ENCODE results near the gene ICOS. TPM values are rescaled to one million over a fixed set of nuclear protein-coding genes. Genes with fewer than 3 reads are reported as not detected.

The ICOS gene
- total RNA-seq, 1 donor from 2014 or later = not detected

DNA sequence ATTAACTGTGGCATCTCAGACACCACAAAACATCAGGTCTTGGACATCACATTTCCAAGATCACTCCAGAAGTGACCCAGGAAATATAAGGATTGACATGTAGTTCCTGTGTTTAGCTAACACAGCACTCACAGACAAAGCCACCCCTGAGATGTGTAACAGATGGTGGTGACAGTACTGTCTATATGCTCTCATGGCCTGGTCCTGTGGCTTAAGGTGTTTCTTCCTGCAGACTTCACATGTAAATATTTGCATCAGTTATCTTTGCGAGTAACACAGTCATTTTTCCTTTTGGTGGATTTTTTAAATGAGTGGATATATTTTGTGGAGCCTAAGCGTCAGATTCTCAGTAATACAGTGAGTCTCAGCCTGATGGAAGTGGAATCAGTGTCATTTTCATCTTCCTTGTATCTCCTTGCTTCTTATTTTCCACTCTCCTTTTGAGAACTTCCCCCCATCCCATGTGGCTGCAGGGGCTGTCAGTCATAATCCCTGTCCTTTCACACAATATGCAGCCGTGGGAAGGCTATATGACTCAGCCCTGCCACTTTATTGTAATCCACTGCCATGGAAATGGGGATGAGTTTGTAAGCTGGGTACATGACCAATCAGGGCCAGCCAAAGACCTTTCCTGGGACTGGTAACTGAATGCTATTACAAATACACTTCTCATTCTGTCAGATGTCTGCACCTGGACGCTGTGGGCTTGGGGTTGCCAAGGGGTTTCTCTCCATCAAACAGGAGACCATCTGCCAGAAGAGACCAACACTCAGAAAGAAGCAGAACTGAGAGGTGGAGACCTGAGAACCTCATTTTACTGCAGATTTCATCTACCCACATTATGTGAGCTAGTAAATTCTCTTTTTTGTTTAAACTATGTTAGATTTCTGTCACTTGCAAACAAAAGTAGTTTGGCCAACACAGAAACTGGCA, 74.3 kb downstream of the ICOS start:
- DNase-seq (ENCODE audit: low spot score) = no peak
- H3K4me1 Mint-ChIP-seq (ENCODE audit: unreplicated experiment) = no peaks in the 10 kb centered on the region
- no peak overlapping the region for H3K4me3 Mint-ChIP-seq (ENCODE audit: unreplicated experiment)
- no peaks in the 10 kb centered on the region for H3K9me3 Mint-ChIP-seq (ENCODE audit: unreplicated experiment)
- H3K27me3 Mint-ChIP-seq (ENCODE audit: unreplicated experiment) = no peaks in the 10 kb centered on the region
- TF ChIP-seq, protein P1, sequence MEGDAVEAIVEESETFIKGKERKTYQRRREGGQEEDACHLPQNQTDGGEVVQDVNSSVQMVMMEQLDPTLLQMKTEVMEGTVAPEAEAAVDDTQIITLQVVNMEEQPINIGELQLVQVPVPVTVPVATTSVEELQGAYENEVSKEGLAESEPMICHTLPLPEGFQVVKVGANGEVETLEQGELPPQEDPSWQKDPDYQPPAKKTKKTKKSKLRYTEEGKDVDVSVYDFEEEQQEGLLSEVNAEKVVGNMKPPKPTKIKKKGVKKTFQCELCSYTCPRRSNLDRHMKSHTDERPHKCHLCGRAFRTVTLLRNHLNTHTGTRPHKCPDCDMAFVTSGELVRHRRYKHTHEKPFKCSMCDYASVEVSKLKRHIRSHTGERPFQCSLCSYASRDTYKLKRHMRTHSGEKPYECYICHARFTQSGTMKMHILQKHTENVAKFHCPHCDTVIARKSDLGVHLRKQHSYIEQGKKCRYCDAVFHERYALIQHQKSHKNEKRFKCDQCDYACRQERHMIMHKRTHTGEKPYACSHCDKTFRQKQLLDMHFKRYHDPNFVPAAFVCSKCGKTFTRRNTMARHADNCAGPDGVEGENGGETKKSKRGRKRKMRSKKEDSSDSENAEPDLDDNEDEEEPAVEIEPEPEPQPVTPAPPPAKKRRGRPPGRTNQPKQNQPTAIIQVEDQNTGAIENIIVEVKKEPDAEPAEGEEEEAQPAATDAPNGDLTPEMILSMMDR (IDR thresholded peaks at IDR 0.05; ENCODE audit: unreplicated experiment) = no peak
- H3K27ac Mint-ChIP-seq (ENCODE audit: unreplicated experiment) = no peak overlapping the region
- H3K36me3 Mint-ChIP-seq (ENCODE audit: low read depth, unreplicated experiment) = no peaks in the 10 kb centered on the region

Other genes with a start within 250 kb of the ICOS start
- gene CD28, start 230.1 kb upstream of the ICOS start, total RNA-seq (ENCODE audit: unreplicated experiment) = not detected
- gene CTLA4, start 69.0 kb upstream of the ICOS start, total RNA-seq (ENCODE audit: unreplicated experiment) = not detected